Natural killer cell (primary cell): ENCODE data around the gene GSG1L. TPM values are rescaled to one million over a fixed set of nuclear protein-coding genes. Genes with fewer than 3 reads are reported as not detected.

Experiments
- ATAC-seq, 3 donors: fragments of 150-1000 bp in 2 of 3; fragments of 200-7000 bp in 1 of 3; cut with Tn5 transposase; 1 replicate in 1 of 3; 2 replicates in 2 of 3; pipeline ENCODE4 v1.10.0; 2021; ENCODE audit warnings: mild to moderate bottlenecking in 2 of 3, moderate library complexity in 2 of 3
- DNase-seq, 2 donors: peaks; one replicate each; pipeline versions ENCODE4 v3.0.0 to v3.0.0-alpha.2; 2013 to 2021; ENCODE audit warnings: mixed read lengths in 1 of 2
- H3K27ac ChIP-seq: one replicate; pipeline ENCODE4 v1.5.1; 2013; ENCODE audit warnings: mild to moderate bottlenecking, low read length
- H3K27me3 ChIP-seq: one replicate; pipeline ENCODE4 v1.6.1; 2013; ENCODE audit warnings: low read length; ENCODE audit not compliant: control insufficient read depth, insufficient read depth
- H3K36me3 ChIP-seq: one replicate; pipeline ENCODE4 v1.6.1; 2013; ENCODE audit warnings: low read length; ENCODE audit not compliant: control insufficient read depth, insufficient read depth
- H3K4me1 ChIP-seq: one replicate; pipeline ENCODE4 v1.6.1; 2013; ENCODE audit warnings: low read length; ENCODE audit not compliant: control insufficient read depth, insufficient read depth
- H3K4me3 ChIP-seq: one replicate; pipeline ENCODE4 v1.5.1; 2013; ENCODE audit warnings: low read length
- H3K9me3 ChIP-seq: one replicate; pipeline ENCODE4 v1.6.1; 2013; ENCODE audit warnings: low read length; ENCODE audit not compliant: control insufficient read depth, insufficient read depth
- H3K27ac Mint-ChIP-seq, 2 donors: one replicate each; pipeline ENCODE4 v1.8.0; 2022; ENCODE audit warnings: mild to moderate bottlenecking in 2 of 2, mixed read lengths in 2 of 2, moderate library complexity in 1 of 2
- H3K27me3 Mint-ChIP-seq, 2 donors: one replicate each; pipeline ENCODE4 v1.8.0; 2022; ENCODE audit warnings: low read depth in 2 of 2, mixed read lengths in 2 of 2
- H3K36me3 Mint-ChIP-seq: one replicate; pipeline ENCODE4 v1.8.0; 2022; ENCODE audit warnings: mixed read lengths
- H3K4me1 Mint-ChIP-seq, 2 donors: one replicate each; pipeline ENCODE4 v1.8.0; 2022; ENCODE audit warnings: mixed read lengths in 2 of 2
- H3K4me3 Mint-ChIP-seq: one replicate; pipeline ENCODE4 v1.8.0; 2022; ENCODE audit warnings: mild to moderate bottlenecking, moderate library complexity, mixed read lengths
- H3K9me3 Mint-ChIP-seq, 2 donors: one replicate each; pipeline ENCODE4 v1.8.0; 2022; ENCODE audit warnings: mixed read lengths in 2 of 2
- CTCF ChIP-seq: fragments of 200-600 bp; IDR thresholded peaks from one replicate; pipeline ENCODE4 v1.8.0; 2022; ENCODE audit warnings: antibody characterized with exemption
- WGBS: methylation state at CpG from one replicate; pipeline ENCODE4 v1.1.7; 2013; ENCODE audit warnings: missing lambda C conversion rate; ENCODE audit not compliant: insufficient coverage; 5-methylcytosine and 5-hydroxymethylcytosine counted together
- intact Hi-C: fragments of 100-400 bp; cut with micrococcal nuclease; formaldehyde crosslinking; loops from one replicate; pipeline ENCODE4 v1.14.2; 2022
- total RNA-seq, 4 donors: library from RNA; stranded (reverse); fragments of 120-200 nt in 1 of 4; gene quantifications; one replicate each; pipeline versions ENCODE4 v1.2.3 to v1.2.4, GENCODE V29; 2013 to 2022

Gene GSG1L
- total RNA-seq, 3 donors from 2014 or later (not counting 1 experiment from before 2014, with no cell fraction given), result 0.25 TPM; not detected in 2

GRCh38 chr16:27841061-27841801 lies 222.3 kb downstream of the GSG1L start:
- H3K4me3 Mint-ChIP-seq, result no peak overlapping the region

GRCh38 chr16:27840311-27841060 lies 223.0 kb downstream of the GSG1L start:
- Histone ChIP-seq H3K9me3 (no peaks in the 10 kb centered on the region), H3K4me3 (no peak overlapping the region), H3K36me3 (no peaks in the 10 kb centered on the region), H3K4me1 (no peaks in the 10 kb centered on the region), H3K27ac (no peak overlapping the region), H3K27me3 (no peaks in the 10 kb centered on the region)
- Mint-ChIP-seq H3K9me3 (no peaks in the 10 kb centered on the region), H3K27me3 (peaks cover 10 to 31% of the 10 kb centered on the region in 2 donors), H3K4me3 (no peak overlapping the region), H3K4me1 (no peaks in the 10 kb centered on the region), H3K27ac (no peak overlapping the region), H3K36me3 (peaks cover 9% of the 10 kb centered on the region)
- 80% methylated on average over 18 of the region's 18 CpGs for WGBS
- DNase-seq, result no peak
- TF ChIP-seq CTCF, result no peak
- intact Hi-C loops, result no loop called here
- no peak for ATAC-seq

More at GRCh38 chr16:27841061-27841801, 222.3 kb downstream of the GSG1L start:
- H3K4me1 ChIP-seq, result no peaks in the 10 kb centered on the region
- no peak overlapping the region for H3K27ac ChIP-seq
- H3K4me3 ChIP-seq, result no peak overlapping the region
- no peak for TF ChIP-seq CTCF
- no peak for ATAC-seq
- no peaks in the 10 kb centered on the region for H3K36me3 ChIP-seq
- H3K36me3 Mint-ChIP-seq, result peaks cover 7% of the 10 kb centered on the region
- DNase-seq, result no peak
- peaks cover 13 to 23% of the 10 kb centered on the region in 2 donors for H3K27me3 Mint-ChIP-seq
- H3K4me1 Mint-ChIP-seq, result no peaks in the 10 kb centered on the region
- H3K9me3 Mint-ChIP-seq, result no peaks in the 10 kb centered on the region
- 79% methylated on average over 16 of the region's 16 CpGs for WGBS
- no peaks in the 10 kb centered on the region for H3K27me3 ChIP-seq
- H3K27ac Mint-ChIP-seq, result no peak overlapping the region
- intact Hi-C loops, result no loop called here
- H3K9me3 ChIP-seq, result no peaks in the 10 kb centered on the region

GRCh38 chr16:27839419-27839818 lies 224.1 kb downstream of the GSG1L start:
- Mint-ChIP-seq H3K4me3 (no peak overlapping the region), H3K27ac (no peak overlapping the region), H3K36me3 (peaks cover 9% of the 10 kb centered on the region), H3K27me3 (peaks cover 12 to 41% of the 10 kb centered on the region in 2 donors), H3K9me3 (no peaks in the 10 kb centered on the region), H3K4me1 (no peaks in the 10 kb centered on the region)
- no peaks in the 10 kb centered on the region for H3K36me3 ChIP-seq
- no peak for TF ChIP-seq CTCF
- no peaks in the 10 kb centered on the region for H3K27me3 ChIP-seq
- no peaks in the 10 kb centered on the region for H3K9me3 ChIP-seq
- H3K27ac ChIP-seq, result no peak overlapping the region
- intact Hi-C loops, result no loop called here
- no peaks in the 10 kb centered on the region for H3K4me1 ChIP-seq
- H3K4me3 ChIP-seq, result no peak overlapping the region
- DNase-seq (no peak), ATAC-seq (no peak)
- WGBS, result 83% methylated on average over 2 of the region's 2 CpGs
